Sigmoid colon (tissue), 4 donors: ENCODE results near the gene TCP11L2.

Experiments
- EP300 ChIP-seq, 4 donors: sonication (generic); formaldehyde crosslinking; IDR thresholded peaks; one replicate each; pipeline ENCODE4 v1.6.1; 2017; ENCODE audit warnings: antibody characterized with exemption in 4 of 4
- POLR2A ChIP-seq, 2 donors: fragments of 450-650 bp; IDR thresholded peaks; one replicate each; pipeline ENCODE4 v1.6.1; 2016; ENCODE audit warnings: antibody characterized with exemption in 2 of 2, mild to moderate bottlenecking in 2 of 2, moderate library complexity in 2 of 2
- TF ChIP-seq, protein P1 (sequence below), 4 experiments: fragments of 450-650 bp in 3 of 4; fragments of 200-600 bp in 1 of 4; IDR thresholded peaks; one replicate each; pipeline ENCODE4 v1.5.1; 2016 to 2019; ENCODE audit warnings: antibody characterized with exemption in 4 of 4, mild to moderate bottlenecking in 3 of 4, moderate library complexity in 2 of 4

DNA sequence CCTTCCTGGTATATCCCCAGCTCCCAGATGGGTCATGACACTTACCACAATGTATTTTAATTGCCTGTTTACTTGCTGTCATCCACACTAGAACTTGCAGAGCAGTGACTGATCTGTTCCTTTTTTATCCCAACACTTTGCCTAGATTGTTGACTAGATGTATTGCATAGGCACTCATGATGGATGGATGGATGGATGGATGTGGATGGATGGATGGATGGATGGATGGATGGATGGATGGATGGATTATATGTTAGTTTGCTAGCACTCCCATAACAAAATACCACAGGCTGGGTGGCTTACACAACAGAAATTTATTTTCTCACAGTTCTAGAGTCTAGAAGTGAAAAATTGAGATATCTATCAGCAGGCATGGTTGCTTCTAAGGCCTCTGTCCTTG lies 46.0 kb upstream of the TCP11L2 start:
- TF ChIP-seq, protein P1, sequence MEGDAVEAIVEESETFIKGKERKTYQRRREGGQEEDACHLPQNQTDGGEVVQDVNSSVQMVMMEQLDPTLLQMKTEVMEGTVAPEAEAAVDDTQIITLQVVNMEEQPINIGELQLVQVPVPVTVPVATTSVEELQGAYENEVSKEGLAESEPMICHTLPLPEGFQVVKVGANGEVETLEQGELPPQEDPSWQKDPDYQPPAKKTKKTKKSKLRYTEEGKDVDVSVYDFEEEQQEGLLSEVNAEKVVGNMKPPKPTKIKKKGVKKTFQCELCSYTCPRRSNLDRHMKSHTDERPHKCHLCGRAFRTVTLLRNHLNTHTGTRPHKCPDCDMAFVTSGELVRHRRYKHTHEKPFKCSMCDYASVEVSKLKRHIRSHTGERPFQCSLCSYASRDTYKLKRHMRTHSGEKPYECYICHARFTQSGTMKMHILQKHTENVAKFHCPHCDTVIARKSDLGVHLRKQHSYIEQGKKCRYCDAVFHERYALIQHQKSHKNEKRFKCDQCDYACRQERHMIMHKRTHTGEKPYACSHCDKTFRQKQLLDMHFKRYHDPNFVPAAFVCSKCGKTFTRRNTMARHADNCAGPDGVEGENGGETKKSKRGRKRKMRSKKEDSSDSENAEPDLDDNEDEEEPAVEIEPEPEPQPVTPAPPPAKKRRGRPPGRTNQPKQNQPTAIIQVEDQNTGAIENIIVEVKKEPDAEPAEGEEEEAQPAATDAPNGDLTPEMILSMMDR (IDR thresholded peaks at IDR 0.05), result no peak
- TF ChIP-seq POLR2A (IDR thresholded peaks at IDR 0.05) (no peak), EP300 (IDR thresholded peaks at IDR 0.05) (no peak)
